Activated naive CD4-positive, alpha-beta T cell treated with anti-CD3 and anti-CD28 coated beads for 36 hours (primary cell): Measurements from ENCODE around the gene BICRA. TPM values are rescaled to one million over a fixed set of nuclear protein-coding genes. Genes with fewer than 3 reads are reported as not detected.
"Not testable (repeated sequence)": the region's sequence is repeated elsewhere in the genome, so short reads cannot be mapped to it uniquely, and the experiment has no call there.

Source experiments
- CTCF ChIA-PET: fragments of 350-600 bp; sonication (Branson Sonifier 250); formaldehyde crosslinking; loops from one replicate; lab custom pipeline; 2021; ENCODE audit warnings: antibody characterized with exemption; lab: Charles Lee
- DNase-seq: peaks from one replicate; pipeline ENCODE4 v3.0.0-alpha.2; 2020
- H3K27ac Mint-ChIP-seq: one replicate; pipeline ENCODE4 v1.8.0; 2021; ENCODE audit warnings: mild to moderate bottlenecking, mixed read lengths
- H3K27me3 Mint-ChIP-seq: one replicate; pipeline ENCODE4 v1.8.0; 2021; ENCODE audit warnings: low read depth, mixed read lengths
- H3K36me3 Mint-ChIP-seq: one replicate; pipeline ENCODE4 v1.8.0; 2021; ENCODE audit warnings: low read depth, mixed read lengths
- H3K4me1 Mint-ChIP-seq: one replicate; pipeline ENCODE4 v1.8.0; 2021; ENCODE audit warnings: low read depth, mixed read lengths
- H3K4me3 Mint-ChIP-seq: one replicate; pipeline ENCODE4 v1.8.0; 2021; ENCODE audit warnings: mild to moderate bottlenecking, moderate library complexity, mixed read lengths
- H3K9me3 Mint-ChIP-seq: one replicate; pipeline ENCODE4 v1.8.0; 2021; ENCODE audit warnings: mixed read lengths
- intact Hi-C: fragments of 100-400 bp; cut with micrococcal nuclease; formaldehyde crosslinking; loops from one replicate; pipeline ENCODE4 v1.15.1; 2023
- total RNA-seq, 2 experiments: library from RNA; stranded (reverse); gene quantifications; one replicate each; pipeline ENCODE4 v1.2.3, GENCODE V29; 2021

Gene BICRA
- total RNA-seq, 2 experiments from 2014 or later: 11.2 to 12.5 TPM

GRCh38 chr19:47623921-47624391 is 15.0 kb downstream of the BICRA start:
- H3K4me3 Mint-ChIP-seq: no peak overlapping the region
- H3K9me3 Mint-ChIP-seq: no peaks in the 10 kb centered on the region
- no peaks in the 10 kb centered on the region for H3K27me3 Mint-ChIP-seq
- intact Hi-C loops: no loop called here
- H3K36me3 Mint-ChIP-seq: peaks cover 3% of the 10 kb centered on the region
- DNase-seq: no peak
- H3K4me1 Mint-ChIP-seq: peaks cover 33% of the 10 kb centered on the region
- peak overlapping the region; percentile 22 for H3K27ac Mint-ChIP-seq
- CTCF ChIA-PET: interaction anchor here (0.6 kb wide), 1 partner anchor 140 kb away, joined by 3 read pairs; no protein-coding TSS in a partner anchor

GRCh38 chr19:47625650-47626049 is 16.7 kb downstream of the BICRA start:
- H3K4me3 Mint-ChIP-seq: no peak overlapping the region
- peaks cover 4% of the 10 kb centered on the region for H3K36me3 Mint-ChIP-seq
- CTCF ChIA-PET: interaction anchor here (1.3 to 1.7 kb wide), 2 partner anchors 26 to 238 kb away, joined by 4 to 6 read pairs; no protein-coding TSS in a partner anchor
- intact Hi-C loops: no loop called here
- no peaks in the 10 kb centered on the region for H3K9me3 Mint-ChIP-seq
- no peak for DNase-seq
- no peaks in the 10 kb centered on the region for H3K27me3 Mint-ChIP-seq
- no peak overlapping the region for H3K27ac Mint-ChIP-seq
- peaks cover 29% of the 10 kb centered on the region for H3K4me1 Mint-ChIP-seq

- CTCF ChIA-PET: interaction anchor here (0.6 to 1.7 kb wide), 3 partner anchors 26 to 238 kb away, joined by 3 to 6 read pairs (median 4); no protein-coding TSS in a partner anchor
- Mint-ChIP-seq H3K9me3 (no peaks in the 10 kb centered on the region), H3K27ac (no peak overlapping the region), H3K4me1 (peaks cover 26% of the 10 kb centered on the region), H3K27me3 (no peaks in the 10 kb centered on the region), H3K4me3 (no peak overlapping the region), H3K36me3 (peaks cover 4% of the 10 kb centered on the region)
- DNase-seq: no peak
- intact Hi-C loops: no loop called here
These were observed 17.3 kb downstream of the BICRA start for GRCh38 chr19:47626238-47626637.

GRCh38 chr19:47628078-47628771 is 19.3 kb downstream of the BICRA start:
- H3K4me1 Mint-ChIP-seq: peaks cover 33% of the 10 kb centered on the region
- H3K27me3 Mint-ChIP-seq: no peaks in the 10 kb centered on the region
- CTCF ChIA-PET: no interaction called here
- H3K9me3 Mint-ChIP-seq: no peaks in the 10 kb centered on the region
- peaks cover 4% of the 10 kb centered on the region for H3K36me3 Mint-ChIP-seq
- no peak for DNase-seq
- no peak overlapping the region for H3K27ac Mint-ChIP-seq
- intact Hi-C loops: no loop called here
- no peak overlapping the region for H3K4me3 Mint-ChIP-seq

GRCh38 chr19:47630594-47630993 is 21.7 kb downstream of the BICRA start:
- Mint-ChIP-seq H3K27me3 (no peaks in the 10 kb centered on the region), H3K36me3 (peaks cover 2% of the 10 kb centered on the region), H3K4me1 (peaks cover 23% of the 10 kb centered on the region), H3K27ac (no peak overlapping the region), H3K9me3 (no peaks in the 10 kb centered on the region), H3K4me3 (no peak overlapping the region)
- CTCF ChIA-PET: no interaction called here
- intact Hi-C loops: no loop called here
- no peak for DNase-seq

GRCh38 chr19:47631681-47632446 is 22.9 kb downstream of the BICRA start:
- H3K4me1 Mint-ChIP-seq: peaks cover 29% of the 10 kb centered on the region
- H3K4me3 Mint-ChIP-seq: no peak overlapping the region
- no peaks in the 10 kb centered on the region for H3K27me3 Mint-ChIP-seq
- no peaks in the 10 kb centered on the region for H3K9me3 Mint-ChIP-seq
- intact Hi-C loops: no loop called here
- no peak overlapping the region for H3K27ac Mint-ChIP-seq
- H3K36me3 Mint-ChIP-seq: peaks cover 2% of the 10 kb centered on the region
- CTCF ChIA-PET: no interaction called here
- DNase-seq: no peak

GRCh38 chr19:47633517-47633916 is 24.6 kb downstream of the BICRA start:
- Mint-ChIP-seq H3K4me1 (peaks cover 23% of the 10 kb centered on the region), H3K4me3 (no peak overlapping the region), H3K36me3 (peaks cover 4% of the 10 kb centered on the region), H3K27me3 (no peaks in the 10 kb centered on the region), H3K9me3 (no peaks in the 10 kb centered on the region), H3K27ac (no peak overlapping the region)
- DNase-seq: no peak
- intact Hi-C loops: no loop called here
- CTCF ChIA-PET: no interaction called here

GRCh38 chr19:47633996-47634395 is 25.1 kb downstream of the BICRA start:
- peaks cover 4% of the 10 kb centered on the region for H3K36me3 Mint-ChIP-seq
- H3K4me1 Mint-ChIP-seq: peaks cover 23% of the 10 kb centered on the region
- no peak overlapping the region for H3K4me3 Mint-ChIP-seq
- H3K9me3 Mint-ChIP-seq: no peaks in the 10 kb centered on the region
- no peak overlapping the region for H3K27ac Mint-ChIP-seq
- DNase-seq: no peak
- intact Hi-C loops: no loop called here
- CTCF ChIA-PET: no interaction called here
- H3K27me3 Mint-ChIP-seq: no peaks in the 10 kb centered on the region

GRCh38 chr19:47635152-47635754 is 26.3 kb downstream of the BICRA start:
- peaks cover 21% of the 10 kb centered on the region for H3K4me1 Mint-ChIP-seq
- H3K27me3 Mint-ChIP-seq, DNase-seq, H3K9me3 Mint-ChIP-seq, H3K4me3 Mint-ChIP-seq, H3K27ac Mint-ChIP-seq, intact Hi-C loops, H3K36me3 Mint-ChIP-seq: not testable (repeated sequence)
- CTCF ChIA-PET: interaction anchor here (0.6 kb wide), 1 partner anchor 204 kb away, joined by 4 read pairs; no protein-coding TSS in a partner anchor

- no peak overlapping the region for H3K4me3 Mint-ChIP-seq
- H3K27me3 Mint-ChIP-seq: no peaks in the 10 kb centered on the region
- peaks cover 2% of the 10 kb centered on the region for H3K36me3 Mint-ChIP-seq
- H3K27ac Mint-ChIP-seq: no peak overlapping the region
- DNase-seq: no peak
- intact Hi-C loops: no loop called here
- peaks cover 20% of the 10 kb centered on the region for H3K4me1 Mint-ChIP-seq
- H3K9me3 Mint-ChIP-seq: no peaks in the 10 kb centered on the region
- CTCF ChIA-PET: interaction anchor here (0.6 kb wide), 1 partner anchor 51 kb away, joined by 5 read pairs; no protein-coding TSS in a partner anchor
These were observed 28.6 kb downstream of the BICRA start for GRCh38 chr19:47637550-47637949.

GRCh38 chr19:47641891-47642485 is 33.1 kb downstream of the BICRA start:
- no peak overlapping the region for H3K4me3 Mint-ChIP-seq
- no peak overlapping the region for H3K27ac Mint-ChIP-seq
- DNase-seq: no peak
- peaks cover 20% of the 10 kb centered on the region for H3K4me1 Mint-ChIP-seq
- no peaks in the 10 kb centered on the region for H3K27me3 Mint-ChIP-seq
- intact Hi-C loops: no loop called here
- H3K9me3 Mint-ChIP-seq: no peaks in the 10 kb centered on the region
- H3K36me3 Mint-ChIP-seq: peaks cover 9% of the 10 kb centered on the region
- CTCF ChIA-PET: no interaction called here

- no peak for DNase-seq
- CTCF ChIA-PET: no interaction called here
- H3K36me3 Mint-ChIP-seq: peaks cover 12% of the 10 kb centered on the region
- H3K4me3 Mint-ChIP-seq: no peak overlapping the region
- H3K4me1 Mint-ChIP-seq: peaks cover 24% of the 10 kb centered on the region
- intact Hi-C loops: no loop called here
- H3K27ac Mint-ChIP-seq: no peak overlapping the region
- H3K27me3 Mint-ChIP-seq: no peaks in the 10 kb centered on the region
- H3K9me3 Mint-ChIP-seq: no peaks in the 10 kb centered on the region
These were observed 34.3 kb downstream of the BICRA start for GRCh38 chr19:47643281-47643680.
